GM21529 (cell line): ENCODE results near the gene SLC35G4.
"Not testable (repeated sequence)": the region's sequence is repeated elsewhere in the genome, so short reads cannot be mapped to it uniquely, and the experiment has no call there.

Source experiments
- ATAC-seq: cut with Tn5 transposase; IDR thresholded peaks from one replicate; pipeline ENCODE4 v1.9.1; 2021; ENCODE audit not compliant: unreplicated experiment

SLC35G4 gene

GRCh38 chr18:11613073-11613472 is 3.7 kb downstream of the SLC35G4 start:
- ATAC-seq, result not testable (repeated sequence)

- not testable (repeated sequence) for ATAC-seq
These were observed 4.2 kb downstream of the SLC35G4 start for GRCh38 chr18:11613611-11614010.

- ATAC-seq, result not testable (repeated sequence)
These were observed 4.6 kb downstream of the SLC35G4 start for GRCh38 chr18:11614042-11614441.

- not testable (repeated sequence) for ATAC-seq
These were observed 5.6 kb downstream of the SLC35G4 start for GRCh38 chr18:11614981-11615380.

GRCh38 chr18:11647310-11647709 is 37.9 kb downstream of the SLC35G4 start:
- not testable (repeated sequence) for ATAC-seq

GRCh38 chr18:11647804-11648203 is 38.4 kb downstream of the SLC35G4 start:
- not testable (repeated sequence) for ATAC-seq

GRCh38 chr18:11649839-11650238 is 40.4 kb downstream of the SLC35G4 start:
- ATAC-seq, result no peak

GRCh38 chr18:11651899-11652298 is 42.5 kb downstream of the SLC35G4 start:
- ATAC-seq, result no peak

- no peak for ATAC-seq
These were observed 44.1 kb downstream of the SLC35G4 start for GRCh38 chr18:11653521-11653920.

- no peak for ATAC-seq
These were observed 45.6 kb downstream of the SLC35G4 start for GRCh38 chr18:11654736-11655605.

- ATAC-seq, result no peak
These were observed 46.2 kb downstream of the SLC35G4 start for GRCh38 chr18:11655606-11655932.

- ATAC-seq, result no peak
These were observed 47.8 kb downstream of the SLC35G4 start for GRCh38 chr18:11657152-11657551.

GRCh38 chr18:11657554-11657953 is 48.2 kb downstream of the SLC35G4 start:
- ATAC-seq, result no peak

- ATAC-seq, result no peak
These were observed 48.6 kb downstream of the SLC35G4 start for GRCh38 chr18:11658019-11658418.

- ATAC-seq, result no peak
These were observed 49.6 kb downstream of the SLC35G4 start for GRCh38 chr18:11658989-11659388.
